ENCODE measurements around the gene PIEZO2.
"Not testable (repeated sequence)": the region's sequence is repeated elsewhere in the genome, so short reads cannot be mapped to it uniquely, and the experiment has no call there.

Gene PIEZO2

GRCh38 chr18:10916865-10917264, 232.5 kb downstream of the PIEZO2 start:
- TF ChIP-seq EZH2phosphoT487 (IDR thresholded peaks at IDR 0.05; ENCODE audit: borderline replicate concordance, low read length) = no peak
- no peak for TF ChIP-seq CTCF (IDR thresholded peaks at IDR 0.05; ENCODE audit: low read depth, low read length, poor library complexity, severe bottlenecking)
- H3F3A ChIP-seq (ENCODE audit: control insufficient read depth, insufficient read depth) = no peaks in the 10 kb centered on the region
- H3K27ac ChIP-seq (ENCODE audit: low read depth, low read length) = no peak overlapping the region
- no peaks in the 10 kb centered on the region for H3K9me3 ChIP-seq (ENCODE audit: control insufficient read depth, insufficient read depth, low read length)
- no peaks in the 10 kb centered on the region for H3K27me3 ChIP-seq (ENCODE audit: control insufficient read depth, low read length)
- no peaks in the 10 kb centered on the region for H3K79me2 ChIP-seq (ENCODE audit: control insufficient read depth, low read length)
- no peaks in the 10 kb centered on the region for H3K9me2 ChIP-seq (replicated peaks; ENCODE audit: control insufficient read depth, low read length)
- no peaks in the 10 kb centered on the region for H3K4me1 ChIP-seq (ENCODE audit: control insufficient read depth, low read length)
- H4K20me1 ChIP-seq (ENCODE audit: control insufficient read depth, insufficient read depth, low read depth, low read length) = no peaks in the 10 kb centered on the region
- no peaks in the 10 kb centered on the region for H3K36me3 ChIP-seq (ENCODE audit: control insufficient read depth, low read length)
- no peak overlapping the region for H3K4me2 ChIP-seq (ENCODE audit: low read length)
- no peak overlapping the region for H3K4me3 ChIP-seq (ENCODE audit: low read length)

GRCh38 chr18:10916387-10916786, 233.0 kb downstream of the PIEZO2 start:
- no peak for TF ChIP-seq CTCF (IDR thresholded peaks at IDR 0.05; ENCODE audit: low read depth, low read length, poor library complexity, severe bottlenecking)
- no peak for TF ChIP-seq EZH2phosphoT487 (IDR thresholded peaks at IDR 0.05; ENCODE audit: borderline replicate concordance, low read length)
- no peaks in the 10 kb centered on the region for H3K4me1 ChIP-seq (ENCODE audit: control insufficient read depth, low read length)
- H3K4me3 ChIP-seq (ENCODE audit: low read length) = no peak overlapping the region
- no peaks in the 10 kb centered on the region for H3K79me2 ChIP-seq (ENCODE audit: control insufficient read depth, low read length)
- H3K9me2 ChIP-seq (replicated peaks; ENCODE audit: control insufficient read depth, low read length) = no peaks in the 10 kb centered on the region
- H3K9me3 ChIP-seq (ENCODE audit: control insufficient read depth, insufficient read depth, low read length) = no peaks in the 10 kb centered on the region
- H3F3A ChIP-seq (ENCODE audit: control insufficient read depth, insufficient read depth) = no peaks in the 10 kb centered on the region
- no peaks in the 10 kb centered on the region for H3K36me3 ChIP-seq (ENCODE audit: control insufficient read depth, low read length)
- H3K27me3 ChIP-seq (ENCODE audit: control insufficient read depth, low read length) = no peaks in the 10 kb centered on the region
- H3K27ac ChIP-seq (ENCODE audit: low read depth, low read length) = no peak overlapping the region
- H3K4me2 ChIP-seq (ENCODE audit: low read length) = no peak overlapping the region
- no peaks in the 10 kb centered on the region for H4K20me1 ChIP-seq (ENCODE audit: control insufficient read depth, insufficient read depth, low read depth, low read length)

GRCh38 chr18:10915748-10916147, 233.6 kb downstream of the PIEZO2 start:
- not testable (repeated sequence) for H3K36me3 ChIP-seq (ENCODE audit: control insufficient read depth, low read length); H3K9me2 ChIP-seq (replicated peaks; ENCODE audit: control insufficient read depth, low read length); H3K4me2 ChIP-seq (ENCODE audit: low read length); H3K4me1 ChIP-seq (ENCODE audit: control insufficient read depth, low read length); H4K20me1 ChIP-seq (ENCODE audit: control insufficient read depth, insufficient read depth, low read depth, low read length); H3K79me2 ChIP-seq (ENCODE audit: control insufficient read depth, low read length); H3F3A ChIP-seq (ENCODE audit: control insufficient read depth, insufficient read depth); H3K9me3 ChIP-seq (ENCODE audit: control insufficient read depth, insufficient read depth, low read length); H3K27me3 ChIP-seq (ENCODE audit: control insufficient read depth, low read length); H3K4me3 ChIP-seq (ENCODE audit: low read length); H3K27ac ChIP-seq (ENCODE audit: low read depth, low read length)

GRCh38 chr18:10914610-10915009, 234.8 kb downstream of the PIEZO2 start:
- not testable (repeated sequence) for H3F3A ChIP-seq (ENCODE audit: control insufficient read depth, insufficient read depth); H3K4me2 ChIP-seq (ENCODE audit: low read length); H3K79me2 ChIP-seq (ENCODE audit: control insufficient read depth, low read length); H3K9me3 ChIP-seq (ENCODE audit: control insufficient read depth, insufficient read depth, low read length); H4K20me1 ChIP-seq (ENCODE audit: control insufficient read depth, insufficient read depth, low read depth, low read length); H3K4me1 ChIP-seq (ENCODE audit: control insufficient read depth, low read length); H3K27ac ChIP-seq (ENCODE audit: low read depth, low read length); H3K4me3 ChIP-seq (ENCODE audit: low read length); H3K9me2 ChIP-seq (replicated peaks; ENCODE audit: control insufficient read depth, low read length); H3K27me3 ChIP-seq (ENCODE audit: control insufficient read depth, low read length); H3K36me3 ChIP-seq (ENCODE audit: control insufficient read depth, low read length)

All from DOHH2 (cell line).